Left renal cortex interstitium (tissue), 4 donors: ENCODE measurements around the gene GPAM. TPM values are rescaled to one million over a fixed set of nuclear protein-coding genes. Genes with fewer than 3 reads are reported as not detected.
"Not testable (repeated sequence)": the region's sequence is repeated elsewhere in the genome, so short reads cannot be mapped to it uniquely, and the experiment has no call there.

Experiments
- DNase-seq, 4 donors: peaks; one replicate each; pipeline ENCODE4 v3.0.0-alpha.2; 2013; ENCODE audit warnings: low read depth in 4 of 4, low spot score in 2 of 4, missing footprints in 1 of 4
- polyA plus RNA-seq, 4 donors: library from polyadenylated mRNA; unstranded; fragments of 120-200 nt; gene quantifications; one replicate each; pipeline ENCODE4 v1.2.1, GENCODE V29; 2013; ENCODE audit not compliant: insufficient read length in 4 of 4

Gene GPAM
- 10 to 100 TPM; 15.5 to 17.7 (median 16.5) TPM for polyA plus RNA-seq

GRCh38 chr10:112183329-112184051 is at the start of gene GPAM:
TSS of gene GPAM (minus strand) at chr10:112183765. CDS start at chr10:112181784, 1,981 bp downstream.
- DNase-seq = peak; percentile 89 to 91 (median 90)

- DNase-seq = no peak
These were observed 49.1 kb upstream of the GPAM start for GRCh38 chr10:112232670-112233069.

GRCh38 chr10:112231602-112232400 is 48.2 kb upstream of the GPAM start:
- DNase-seq = no peak

GRCh38 chr10:112230325-112230988 is 46.9 kb upstream of the GPAM start:
- no peak for DNase-seq

- no peak for DNase-seq
These were observed 46.3 kb upstream of the GPAM start for GRCh38 chr10:112229901-112230300.

GRCh38 chr10:112229096-112229495 is 45.5 kb upstream of the GPAM start:
- no peak for DNase-seq

- not testable (repeated sequence) for DNase-seq
These were observed 45.0 kb upstream of the GPAM start for GRCh38 chr10:112228366-112229088.

- DNase-seq = no peak
These were observed 43.9 kb upstream of the GPAM start for GRCh38 chr10:112227331-112227987.

- no peak for DNase-seq
These were observed 43.1 kb upstream of the GPAM start for GRCh38 chr10:112226439-112227248.

GRCh38 chr10:112225771-112226438 is 42.3 kb upstream of the GPAM start:
- no peak for DNase-seq

GRCh38 chr10:112224933-112225529 is 41.5 kb upstream of the GPAM start:
- no peak for DNase-seq

- no peak for DNase-seq
These were observed 40.2 kb upstream of the GPAM start for GRCh38 chr10:112223725-112224124.

- DNase-seq = no peak
These were observed 39.2 kb upstream of the GPAM start for GRCh38 chr10:112222799-112223198.

- no peak for DNase-seq
These were observed 38.0 kb upstream of the GPAM start for GRCh38 chr10:112221545-112221944.

- DNase-seq = no peak
These were observed 35.4 kb upstream of the GPAM start for GRCh38 chr10:112218960-112219359.

GRCh38 chr10:112218036-112218390 is 34.4 kb upstream of the GPAM start:
- no peak for DNase-seq

GRCh38 chr10:112217386-112218035 is 33.9 kb upstream of the GPAM start:
- DNase-seq = no peak

GRCh38 chr10:112216966-112217365 is 33.4 kb upstream of the GPAM start:
- DNase-seq = no peak
